Rectal smooth muscle tissue (tissue), 1 donor: ENCODE data around the gene NEDD8.
A peak's percentile ranks its signal among the peaks of the same experiment; 100 is the strongest.

Source experiments
- H3K27ac ChIP-seq: one replicate; pipeline ENCODE4 v1.7.0; 2013; ENCODE audit warnings: low read depth, low read length, inconsistent platforms
- H3K27me3 ChIP-seq: one replicate; pipeline ENCODE4 v1.7.0; 2013; ENCODE audit warnings: low read length; ENCODE audit not compliant: control insufficient read depth, insufficient read depth
- H3K36me3 ChIP-seq: one replicate; pipeline ENCODE4 v1.7.0; 2013; ENCODE audit warnings: low read length; ENCODE audit not compliant: control insufficient read depth, insufficient read depth
- H3K4me1 ChIP-seq: one replicate; pipeline ENCODE4 v1.7.0; 2013; ENCODE audit warnings: low read length; ENCODE audit not compliant: control insufficient read depth, insufficient read depth
- H3K4me3 ChIP-seq: one replicate; pipeline ENCODE4 v1.7.0; 2013; ENCODE audit warnings: low read length
- H3K9ac ChIP-seq: one replicate; pipeline ENCODE4 v1.7.0; 2013; ENCODE audit warnings: low read length

NEDD8 gene

DNA sequence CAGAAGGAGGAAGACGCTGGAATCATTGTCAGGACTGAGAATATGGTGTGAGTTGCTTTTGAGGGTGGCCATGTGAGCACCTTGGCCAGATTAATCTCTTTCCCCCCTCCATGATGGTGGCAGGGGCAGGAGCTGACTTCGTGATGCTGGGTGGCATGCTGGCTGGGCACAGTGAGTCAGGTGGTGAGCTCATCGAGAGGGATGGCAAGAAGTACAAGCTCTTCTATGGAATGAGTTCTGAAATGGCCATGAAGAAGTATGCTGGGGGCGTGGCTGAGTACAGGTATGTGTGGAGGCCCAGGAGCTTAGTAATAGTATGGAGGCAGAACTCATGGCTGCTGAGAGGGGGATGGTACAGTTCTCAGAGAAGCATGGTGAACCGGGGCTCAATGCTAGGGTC is 6.0 kb upstream of the NEDD8 start:
- H3K36me3 ChIP-seq: peaks cover 36% of the 10 kb centered on the region
- H3K4me3 ChIP-seq: no peak overlapping the region
- H3K9ac ChIP-seq: no peak overlapping the region
- no peaks in the 10 kb centered on the region for H3K27me3 ChIP-seq
- H3K27ac ChIP-seq: no peak overlapping the region
- H3K4me1 ChIP-seq: peaks cover 17% of the 10 kb centered on the region

GRCh38 chr14:24237463-24237955 is 5.3 kb upstream of the NEDD8 start:
- Histone ChIP-seq H3K9ac (no peak overlapping the region), H3K4me3 (no peak overlapping the region), H3K36me3 (peaks cover 36% of the 10 kb centered on the region), H3K4me1 (peaks cover 17% of the 10 kb centered on the region), H3K27me3 (no peaks in the 10 kb centered on the region), H3K27ac (no peak overlapping the region)

GRCh38 chr14:24236689-24237462 is 4.7 kb upstream of the NEDD8 start:
- H3K36me3 ChIP-seq: peaks cover 36% of the 10 kb centered on the region
- H3K4me1 ChIP-seq: peaks cover 17% of the 10 kb centered on the region
- no peak overlapping the region for H3K9ac ChIP-seq
- H3K27ac ChIP-seq: no peak overlapping the region
- no peaks in the 10 kb centered on the region for H3K27me3 ChIP-seq
- H3K4me3 ChIP-seq: no peak overlapping the region

DNA sequence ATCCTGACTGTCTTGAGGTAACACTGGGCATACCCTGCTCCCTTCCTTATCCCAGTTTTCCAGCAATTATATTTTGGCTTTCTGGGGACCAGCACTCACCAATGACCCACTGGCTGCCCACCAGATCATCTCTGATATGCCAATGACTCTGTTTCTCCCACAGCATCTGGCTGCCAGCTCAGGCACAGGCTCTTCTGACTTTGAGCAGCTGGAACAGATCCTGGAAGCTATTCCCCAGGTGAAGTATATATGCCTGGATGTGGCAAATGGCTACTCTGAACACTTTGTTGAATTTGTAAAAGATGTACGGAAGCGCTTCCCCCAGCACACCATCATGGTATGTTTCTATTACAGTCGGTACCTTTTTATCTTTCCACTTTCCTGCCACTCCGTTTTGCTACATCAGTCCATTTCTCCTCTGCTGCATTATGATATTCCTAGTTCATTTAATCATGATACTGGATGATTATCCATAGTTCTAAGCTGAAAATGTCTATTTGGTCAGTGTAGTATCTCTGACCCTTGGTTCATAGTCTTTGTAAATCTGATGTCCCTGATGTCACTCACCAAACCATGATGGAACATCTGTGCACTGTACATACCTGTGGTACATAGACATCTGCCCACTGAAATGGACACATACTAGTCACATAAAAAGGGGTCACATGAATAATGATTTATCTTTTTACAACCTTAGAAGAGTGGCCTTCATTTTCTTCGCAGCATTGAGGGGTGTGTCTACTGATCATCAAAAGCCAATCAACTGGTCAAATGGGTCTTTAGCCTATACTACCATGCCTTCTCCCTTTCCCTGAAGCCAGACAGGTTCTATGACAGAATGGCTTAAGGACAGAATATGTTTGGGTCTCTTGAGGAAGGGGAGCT is 3.9 kb upstream of the NEDD8 start:
- H3K9ac ChIP-seq: no peak overlapping the region
- peaks cover 35% of the 10 kb centered on the region for H3K36me3 ChIP-seq
- H3K4me3 ChIP-seq: no peak overlapping the region
- peaks cover 22% of the 10 kb centered on the region for H3K4me1 ChIP-seq
- H3K27me3 ChIP-seq: no peaks in the 10 kb centered on the region
- no peak overlapping the region for H3K27ac ChIP-seq

DNA sequence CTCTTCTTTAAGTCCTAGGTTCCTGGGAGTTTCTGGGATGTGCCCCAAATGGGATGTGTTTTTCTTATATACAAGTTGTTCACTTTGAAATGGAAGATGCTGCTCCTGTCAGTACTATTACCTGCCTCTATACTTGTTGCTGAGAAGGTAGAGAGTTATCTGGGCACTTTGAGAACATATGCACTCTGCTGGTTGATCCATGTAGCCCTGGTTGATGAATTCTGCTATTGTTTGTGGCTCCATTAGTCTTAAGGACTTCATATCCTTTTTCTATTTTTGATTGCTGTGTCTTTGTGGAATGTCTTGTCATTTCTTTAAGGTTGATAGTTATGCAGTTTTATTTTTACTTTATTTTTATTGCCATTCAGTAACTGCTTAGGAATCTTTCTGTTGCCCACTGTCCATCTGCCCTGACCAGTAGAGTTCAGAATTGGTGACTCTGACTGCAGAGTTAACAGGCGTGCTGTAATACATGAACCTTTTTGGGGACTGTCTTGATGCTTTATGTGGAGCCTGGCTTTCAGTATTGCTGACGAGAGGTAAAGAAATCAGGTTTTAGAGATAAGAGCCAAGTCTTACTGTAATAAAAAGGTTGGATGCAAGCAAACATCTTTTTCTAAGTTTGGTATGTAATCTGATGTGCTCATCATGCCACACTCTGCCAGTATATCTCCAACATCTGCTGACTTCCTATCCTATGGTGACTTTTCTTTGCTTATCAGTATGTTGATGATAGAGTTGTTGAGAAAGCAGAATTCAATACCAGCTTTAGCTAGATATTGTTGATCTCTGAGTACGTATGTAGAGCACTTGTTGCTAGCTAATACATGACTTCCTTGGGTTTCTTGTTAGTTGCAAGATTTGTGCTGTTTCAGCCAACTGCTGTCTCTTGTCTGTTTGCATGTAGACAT is 2.2 kb upstream of the NEDD8 start:
- peaks cover 13% of the 10 kb centered on the region for H3K4me1 ChIP-seq
- no peak overlapping the region for H3K4me3 ChIP-seq
- peaks cover 22% of the 10 kb centered on the region for H3K36me3 ChIP-seq
- H3K9ac ChIP-seq: no peak overlapping the region
- no peak overlapping the region for H3K27ac ChIP-seq
- H3K27me3 ChIP-seq: no peaks in the 10 kb centered on the region

DNA sequence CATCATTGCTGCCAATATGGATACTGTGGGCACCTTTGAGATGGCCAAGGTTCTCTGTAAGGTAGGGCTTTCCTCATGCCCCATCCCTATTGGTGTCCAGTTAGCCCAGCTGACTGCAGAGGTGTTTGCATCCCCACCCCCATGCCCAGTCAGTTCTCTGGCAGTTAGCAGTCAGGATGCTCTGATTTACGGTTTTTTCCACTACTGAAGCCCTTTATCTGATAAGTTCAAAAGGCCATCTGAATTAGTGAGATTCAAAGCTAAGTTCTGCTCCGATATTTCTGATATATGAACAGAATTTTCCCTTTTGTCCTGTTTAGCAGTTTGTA is 1.3 kb upstream of the NEDD8 start:
- Histone ChIP-seq H3K27ac (peak overlapping the region; percentile 93), H3K36me3 (peaks cover 15% of the 10 kb centered on the region), H3K4me3 (peak overlapping the region; percentile 91), H3K9ac (peak overlapping the region; percentile 25), H3K27me3 (no peaks in the 10 kb centered on the region), H3K4me1 (peaks cover 13% of the 10 kb centered on the region)

DNA sequence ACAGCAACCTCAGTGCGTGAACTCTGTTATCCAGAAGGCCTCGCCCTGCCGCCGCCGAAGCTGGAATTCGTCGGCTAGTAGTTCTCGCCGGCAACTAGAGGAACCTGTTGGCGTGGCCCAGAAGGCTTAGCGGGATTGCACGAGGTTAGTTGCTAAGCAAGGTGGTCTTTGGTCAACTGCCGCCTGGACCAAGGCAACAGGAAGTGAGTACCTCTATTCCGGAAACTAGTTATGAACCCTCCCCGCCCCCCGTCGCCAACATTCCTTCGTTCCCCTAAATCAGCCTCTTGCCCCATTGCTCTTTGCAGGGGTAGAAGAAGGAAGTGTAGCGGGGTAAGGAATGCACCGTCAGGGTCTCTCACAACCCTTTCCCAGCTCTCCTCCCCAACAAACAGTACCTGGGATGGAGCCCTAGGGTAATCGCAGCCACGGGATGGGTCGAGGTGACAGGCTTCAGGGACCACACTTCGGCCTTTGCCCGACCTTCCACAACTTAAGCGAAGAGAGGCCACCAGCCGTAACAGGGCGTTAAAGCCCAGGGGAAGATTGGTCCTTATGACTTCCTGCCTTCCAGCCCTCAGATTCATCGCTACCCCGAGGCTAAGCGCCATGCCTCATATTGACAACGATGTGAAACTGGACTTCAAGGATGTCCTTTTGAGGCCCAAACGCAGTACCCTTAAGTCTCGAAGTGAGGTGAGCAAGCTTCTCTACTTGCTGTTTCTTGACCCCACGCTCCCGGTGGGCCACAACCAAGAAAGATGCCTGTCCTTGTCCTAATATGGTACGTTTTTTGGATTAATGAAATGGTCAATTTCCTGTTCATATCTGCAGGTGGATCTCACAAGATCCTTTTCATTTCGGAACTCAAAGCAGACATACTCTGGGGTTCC is 724 bp upstream of the NEDD8 start, which contains the start of gene GMPR2:
GMPR2 (plus strand) TSS at position 285 of the 893 bp plus-strand sequence; CDS start at position 610, 325 bp downstream.
- H3K27ac ChIP-seq: peak within 1 kb of the TSS; percentile 93
- H3K4me1 ChIP-seq: peaks cover 13% of the 10 kb centered on the region
- H3K36me3 ChIP-seq: peaks cover 9% of the 10 kb centered on the region
- peak within 1 kb of the TSS; percentile 91 for H3K4me3 ChIP-seq
- H3K9ac ChIP-seq: peak within 1 kb of the TSS; percentile 84
- H3K27me3 ChIP-seq: no peaks in the 10 kb centered on the region

GRCh38 chr14:24231263-24232120 is 675 bp downstream of the NEDD8 start:
- peaks cover 13% of the 10 kb centered on the region for H3K4me1 ChIP-seq
- peak overlapping the region; percentile 54 for H3K9ac ChIP-seq
- peaks cover 3% of the 10 kb centered on the region for H3K36me3 ChIP-seq
- H3K4me3 ChIP-seq: peak overlapping the region; percentile 91
- H3K27ac ChIP-seq: peak overlapping the region; percentile 93
- no peaks in the 10 kb centered on the region for H3K27me3 ChIP-seq

- no peaks in the 10 kb centered on the region for H3K27me3 ChIP-seq
- no peaks in the 10 kb centered on the region for H3K36me3 ChIP-seq
- no peak overlapping the region for H3K4me3 ChIP-seq
- no peak overlapping the region for H3K27ac ChIP-seq
- peaks cover 13% of the 10 kb centered on the region for H3K4me1 ChIP-seq
- no peak overlapping the region for H3K9ac ChIP-seq
These were observed 3.3 kb downstream of the NEDD8 start for GRCh38 chr14:24228902-24229301.

- H3K27me3 ChIP-seq: no peaks in the 10 kb centered on the region
- H3K36me3 ChIP-seq: no peaks in the 10 kb centered on the region
- no peak overlapping the region for H3K27ac ChIP-seq
- no peak overlapping the region for H3K4me3 ChIP-seq
- H3K4me1 ChIP-seq: peaks cover 4% of the 10 kb centered on the region
- no peak overlapping the region for H3K9ac ChIP-seq
These were observed 5.7 kb downstream of the NEDD8 start for GRCh38 chr14:24226473-24226872.
